Keratinocyte (primary cell): ENCODE results near the gene GPRC6A. TPM values are rescaled to one million over a fixed set of nuclear protein-coding genes. Genes with fewer than 3 reads are reported as not detected.

Experiments
- DNase-seq: peaks from one replicate; pipeline ENCODE4 v3.0.0-alpha.2; 2011; ENCODE audit warnings: low read depth, missing footprints, low spot score
- FAIRE-seq: peaks from 2 replicates; lab custom pipeline; 2011; peaks lifted over from hg19 to GRCh38; lab: Jason Lieb, UNC
- H2AFZ ChIP-seq: 2 replicates; pipeline ENCODE4 v1.6.0; 2012; ENCODE audit warnings: low read length, control low read depth, inconsistent platforms; ENCODE audit not compliant: control insufficient read depth
- H3K27ac ChIP-seq: 2 replicates; pipeline ENCODE4 v1.5.1; 2011; ENCODE audit warnings: low read length; ENCODE audit not compliant: control insufficient read depth, insufficient read depth
- H3K27me3 ChIP-seq: 3 replicates; pipeline ENCODE4 v1.6.0; 2011; ENCODE audit warnings: low read length; ENCODE audit not compliant: control insufficient read depth, insufficient read depth; ENCODE audit errors: extremely low read depth
- H3K36me3 ChIP-seq, 2 experiments: 2 replicates in 1 of 2; 3 replicates in 1 of 2; pipeline ENCODE4 v1.5.1; 2011; ENCODE audit warnings: low read length in 2 of 2, mild to moderate bottlenecking in 1 of 2; ENCODE audit not compliant: control insufficient read depth in 2 of 2, insufficient read depth in 2 of 2; ENCODE audit errors: extremely low read depth in 1 of 2
- H3K4me1 ChIP-seq: 3 replicates; pipeline ENCODE4 v1.5.1; 2011; ENCODE audit warnings: low read length; ENCODE audit not compliant: control insufficient read depth, insufficient read depth; ENCODE audit errors: extremely low read depth
- H3K4me2 ChIP-seq: 3 replicates; pipeline ENCODE4 v1.6.0; 2011; ENCODE audit warnings: low read depth, low read length; ENCODE audit not compliant: control insufficient read depth, insufficient read depth; ENCODE audit errors: extremely low read depth
- H3K4me3 ChIP-seq, 3 experiments: fragments of 200-600 bp in 1 of 3; sonication (generic) in 1 of 3; 2 replicates in 2 of 3; 3 replicates in 1 of 3; pipeline ENCODE4 v1.5.1; 2011 to 2016; ENCODE audit warnings: low read length in 3 of 3, mild to moderate bottlenecking in 3 of 3, control low read depth in 2 of 3, inconsistent platforms in 1 of 3, low read depth in 1 of 3, mixed read lengths in 1 of 3, mixed run types in 1 of 3, moderate library complexity in 1 of 3; ENCODE audit not compliant: control insufficient read depth in 2 of 3, insufficient read depth in 2 of 3; ENCODE audit errors: extremely low read depth in 1 of 3
- H3K79me2 ChIP-seq: 2 replicates; pipeline ENCODE4 v1.6.0; 2012; ENCODE audit warnings: low read length; ENCODE audit not compliant: control insufficient read depth, insufficient read depth
- H3K9ac ChIP-seq: 3 replicates; pipeline ENCODE4 v1.6.0; 2011; ENCODE audit warnings: low read length; ENCODE audit not compliant: control insufficient read depth, insufficient read depth; ENCODE audit errors: extremely low read depth
- H3K9me1 ChIP-seq: 3 replicates; pipeline ENCODE4 v1.6.0; 2011; ENCODE audit warnings: low read length; ENCODE audit not compliant: control insufficient read depth, insufficient read depth; ENCODE audit errors: extremely low read depth
- H3K9me3 ChIP-seq: 2 replicates; pipeline ENCODE4 v1.5.1; 2012; ENCODE audit warnings: low read depth, low read length; ENCODE audit not compliant: control insufficient read depth
- H4K20me1 ChIP-seq: 3 replicates; pipeline ENCODE4 v1.6.0; 2011; ENCODE audit warnings: low read length; ENCODE audit not compliant: control insufficient read depth, insufficient read depth; ENCODE audit errors: extremely low read depth
- EZH2 ChIP-seq: IDR thresholded peaks from one replicate; pipeline ENCODE4 v1.6.1; 2012; ENCODE audit warnings: inconsistent platforms, mild to moderate bottlenecking, low read length, moderate library complexity
- dilution Hi-C: fragments of 300-500 bp; cut with MboI; formaldehyde crosslinking; loops from one replicate; pipeline ENCODE4 v1.7.0; 2020; ENCODE audit warnings: low sequenced_read_pairs; ENCODE audit not compliant: extremely low pct_ligation_motif_present
- polyA plus RNA-seq, 5 experiments: library from polyadenylated mRNA; depleted of rRNA in 3 of 5; stranded (reverse) in 3 of 5; stranded (forward) in 1 of 5; unstranded in 1 of 5; fragments of >200 nt; gene quantifications; 1 replicate in 1 of 5; 2 replicates in 3 of 5; 3 replicates in 1 of 5; pipeline versions ENCODE4 v1.2.1 to v1.2.3, GENCODE V29; 2011 to 2012; ENCODE audit warnings: missing spikeins in 2 of 5, low read depth in 1 of 5, low replicate concordance in 1 of 5
- TF ChIP-seq, protein P1 (sequence below), 3 experiments: IDR thresholded peaks in 1 of 3; conservative IDR thresholded peaks in 1 of 3; optimal IDR thresholded peaks in 1 of 3; 2 replicates in 2 of 3; 3 replicates in 1 of 3; pipeline versions ENCODE3 to v1.5.1; 2011; ENCODE audit warnings: low read length in 3 of 3, mild to moderate bottlenecking in 3 of 3, moderate library complexity in 2 of 3, control low read depth in 1 of 3, inconsistent platforms in 1 of 3; ENCODE audit not compliant: insufficient read depth in 2 of 3; ENCODE audit errors: extremely low read depth in 1 of 3

The GPRC6A gene
- polyA plus RNA-seq, 1 donor (not counting 4 experiments of a cell fraction or from before 2014, with no cell fraction given): not detected

DNA sequence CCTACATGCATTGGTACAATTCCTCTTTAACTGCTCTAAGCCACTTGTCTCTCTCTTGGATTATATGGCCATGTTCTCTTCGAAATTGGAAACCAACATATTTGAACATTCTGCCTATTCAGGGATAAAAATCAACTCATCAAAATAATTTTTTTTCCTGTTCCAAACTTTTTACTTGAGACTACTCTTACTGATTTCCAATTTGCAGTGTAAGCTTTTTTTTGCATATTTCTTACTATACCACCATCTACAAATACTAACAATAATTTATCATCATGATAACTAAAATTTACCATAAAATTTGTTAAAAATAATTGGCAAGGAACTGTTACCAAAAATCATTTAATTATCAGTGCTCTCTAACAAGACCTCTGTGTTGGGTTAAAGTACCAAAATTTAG, 56.4 kb downstream of the GPRC6A start:
- TF ChIP-seq EZH2: no peak
- TF ChIP-seq, protein P1, sequence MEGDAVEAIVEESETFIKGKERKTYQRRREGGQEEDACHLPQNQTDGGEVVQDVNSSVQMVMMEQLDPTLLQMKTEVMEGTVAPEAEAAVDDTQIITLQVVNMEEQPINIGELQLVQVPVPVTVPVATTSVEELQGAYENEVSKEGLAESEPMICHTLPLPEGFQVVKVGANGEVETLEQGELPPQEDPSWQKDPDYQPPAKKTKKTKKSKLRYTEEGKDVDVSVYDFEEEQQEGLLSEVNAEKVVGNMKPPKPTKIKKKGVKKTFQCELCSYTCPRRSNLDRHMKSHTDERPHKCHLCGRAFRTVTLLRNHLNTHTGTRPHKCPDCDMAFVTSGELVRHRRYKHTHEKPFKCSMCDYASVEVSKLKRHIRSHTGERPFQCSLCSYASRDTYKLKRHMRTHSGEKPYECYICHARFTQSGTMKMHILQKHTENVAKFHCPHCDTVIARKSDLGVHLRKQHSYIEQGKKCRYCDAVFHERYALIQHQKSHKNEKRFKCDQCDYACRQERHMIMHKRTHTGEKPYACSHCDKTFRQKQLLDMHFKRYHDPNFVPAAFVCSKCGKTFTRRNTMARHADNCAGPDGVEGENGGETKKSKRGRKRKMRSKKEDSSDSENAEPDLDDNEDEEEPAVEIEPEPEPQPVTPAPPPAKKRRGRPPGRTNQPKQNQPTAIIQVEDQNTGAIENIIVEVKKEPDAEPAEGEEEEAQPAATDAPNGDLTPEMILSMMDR (optimal IDR thresholded peaks at IDR 0.05 in 1 of 3, IDR thresholded peaks at IDR 0.05 in 1 of 3, conservative IDR thresholded peaks at IDR 0.05 in 1 of 3; ENCODE audit: extremely low read depth in 1 of 3, insufficient read depth in 2 of 3, low read length in 3 of 3): no peak
- dilution Hi-C loops: no loop called here
- FAIRE-seq: no peak

DNA sequence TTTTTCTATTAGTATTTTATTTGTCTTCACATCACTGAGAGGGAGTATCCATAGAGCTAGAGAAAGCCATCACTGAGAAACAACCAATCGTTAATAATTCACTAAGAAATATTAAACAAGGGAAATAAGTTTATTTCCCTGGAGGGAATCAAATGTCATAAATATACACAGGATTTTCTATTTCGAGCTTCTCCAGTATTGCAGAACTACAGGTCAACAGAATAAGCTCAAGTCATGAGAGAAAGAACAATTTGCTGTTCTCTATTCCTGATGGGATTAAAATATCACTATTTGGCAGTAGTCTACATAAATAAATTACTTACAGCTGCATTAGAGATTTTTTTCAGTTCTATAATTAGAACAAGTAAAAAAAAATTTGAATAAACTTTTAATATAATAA, 61.2 kb downstream of the GPRC6A start:
- no peaks in the 10 kb centered on the region for H3K9me3 ChIP-seq
- TF ChIP-seq EZH2: no peak
- TF ChIP-seq, protein P1 (optimal IDR thresholded peaks at IDR 0.05 in 1 of 3, IDR thresholded peaks at IDR 0.05 in 1 of 3, conservative IDR thresholded peaks at IDR 0.05 in 1 of 3; ENCODE audit: extremely low read depth in 1 of 3, insufficient read depth in 2 of 3, low read length in 3 of 3): no peak
- H3K9ac ChIP-seq: no peak overlapping the region
- H2AFZ ChIP-seq: no peak overlapping the region
- H3K9me1 ChIP-seq: no peaks in the 10 kb centered on the region
- no peak overlapping the region for H3K27ac ChIP-seq
- DNase-seq (no peak), FAIRE-seq (no peak)
- dilution Hi-C loops: no loop called here
- H3K79me2 ChIP-seq: no peaks in the 10 kb centered on the region
- peaks cover 3% of the 10 kb centered on the region for H4K20me1 ChIP-seq
- no peak overlapping the region for H3K4me3 ChIP-seq
- no peaks in the 10 kb centered on the region for H3K4me1 ChIP-seq
- H3K27me3 ChIP-seq: peaks cover 31% of the 10 kb centered on the region
- H3K36me3 ChIP-seq: no peaks in the 10 kb centered on the region
- H3K4me2 ChIP-seq: no peak overlapping the region

More for the DNA sequence above, 56.4 kb downstream of the GPRC6A start:
- H3K27me3 ChIP-seq: no peaks in the 10 kb centered on the region
- no peak overlapping the region for H3K9ac ChIP-seq
- H3K4me3 ChIP-seq: no peak overlapping the region
- H4K20me1 ChIP-seq: no peaks in the 10 kb centered on the region
- H3K36me3 ChIP-seq: no peaks in the 10 kb centered on the region
- H3K27ac ChIP-seq: no peak overlapping the region
- no peak overlapping the region for H3K4me2 ChIP-seq
- no peaks in the 10 kb centered on the region for H3K4me1 ChIP-seq
- H3K9me3 ChIP-seq: no peaks in the 10 kb centered on the region
- no peak for DNase-seq
- H2AFZ ChIP-seq: no peak overlapping the region
- no peaks in the 10 kb centered on the region for H3K9me1 ChIP-seq
- no peaks in the 10 kb centered on the region for H3K79me2 ChIP-seq
